ENCODE data around the gene OR2AG2. TPM values are rescaled to one million over a fixed set of nuclear protein-coding genes. Genes with fewer than 3 reads are reported as not detected.

OR2AG2 gene
- total RNA-seq, 1 donor from 2014 or later: 0.54 TPM

DNA sequence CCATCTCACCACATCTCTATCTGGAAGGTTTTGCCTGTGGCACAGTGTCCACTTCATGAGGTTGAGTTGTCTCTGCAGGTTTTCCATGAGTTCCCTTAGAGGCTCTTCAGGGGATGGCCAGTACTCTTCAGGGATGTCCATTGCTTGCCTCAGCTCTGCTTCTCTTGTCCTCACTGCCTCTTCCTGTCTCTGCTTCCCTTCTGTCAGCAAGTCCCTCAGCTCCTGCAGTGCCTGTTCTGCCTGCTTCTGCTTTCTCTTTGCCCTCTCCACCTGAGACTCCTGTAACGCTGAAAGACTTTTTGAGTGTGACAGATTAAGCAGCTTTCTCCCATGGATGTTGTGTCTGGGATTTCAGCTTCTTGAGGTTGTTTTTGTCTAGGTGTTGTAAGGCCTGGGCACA is 50.4 kb downstream of the OR2AG2 start:
- peaks cover 12% of the 10 kb centered on the region for H3K36me3 Mint-ChIP-seq (ENCODE audit: low read depth)
- peak overlapping the region; percentile 40 for H3K27ac Mint-ChIP-seq (ENCODE audit: unreplicated experiment)
- no peak for DNase-seq (ENCODE audit: low read depth, low spot score)
- H3K4me1 Mint-ChIP-seq: peaks cover 12% of the 10 kb centered on the region
- peaks cover 14% of the 10 kb centered on the region for H3K9me3 Mint-ChIP-seq
- H3K27me3 Mint-ChIP-seq (ENCODE audit: low read depth): no peaks in the 10 kb centered on the region
- TF ChIP-seq, protein P1, sequence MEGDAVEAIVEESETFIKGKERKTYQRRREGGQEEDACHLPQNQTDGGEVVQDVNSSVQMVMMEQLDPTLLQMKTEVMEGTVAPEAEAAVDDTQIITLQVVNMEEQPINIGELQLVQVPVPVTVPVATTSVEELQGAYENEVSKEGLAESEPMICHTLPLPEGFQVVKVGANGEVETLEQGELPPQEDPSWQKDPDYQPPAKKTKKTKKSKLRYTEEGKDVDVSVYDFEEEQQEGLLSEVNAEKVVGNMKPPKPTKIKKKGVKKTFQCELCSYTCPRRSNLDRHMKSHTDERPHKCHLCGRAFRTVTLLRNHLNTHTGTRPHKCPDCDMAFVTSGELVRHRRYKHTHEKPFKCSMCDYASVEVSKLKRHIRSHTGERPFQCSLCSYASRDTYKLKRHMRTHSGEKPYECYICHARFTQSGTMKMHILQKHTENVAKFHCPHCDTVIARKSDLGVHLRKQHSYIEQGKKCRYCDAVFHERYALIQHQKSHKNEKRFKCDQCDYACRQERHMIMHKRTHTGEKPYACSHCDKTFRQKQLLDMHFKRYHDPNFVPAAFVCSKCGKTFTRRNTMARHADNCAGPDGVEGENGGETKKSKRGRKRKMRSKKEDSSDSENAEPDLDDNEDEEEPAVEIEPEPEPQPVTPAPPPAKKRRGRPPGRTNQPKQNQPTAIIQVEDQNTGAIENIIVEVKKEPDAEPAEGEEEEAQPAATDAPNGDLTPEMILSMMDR (conservative IDR thresholded peaks at IDR 0.05): no peak
- H3K4me3 Mint-ChIP-seq: no peak overlapping the region

DNA sequence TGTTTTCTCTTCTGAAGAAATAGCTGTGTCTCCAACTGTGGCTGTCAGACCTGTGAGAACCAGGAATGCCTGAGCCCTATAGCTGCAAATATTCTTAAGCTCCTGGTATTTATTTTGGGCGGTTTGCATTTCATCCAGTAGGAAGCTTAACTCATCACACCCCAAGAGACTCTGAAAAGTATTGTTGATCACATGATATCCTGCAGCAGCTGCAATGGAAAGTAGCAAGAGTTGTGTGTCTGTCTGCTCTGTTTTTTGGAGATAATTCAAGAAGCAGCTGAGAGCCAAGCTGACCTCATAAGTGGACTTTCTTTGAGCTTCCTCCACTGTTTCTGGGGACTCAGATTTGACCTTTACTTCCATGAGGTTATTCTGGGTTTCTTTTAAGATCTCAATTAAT is 52.2 kb downstream of the OR2AG2 start:
- TF ChIP-seq, protein P1 (conservative IDR thresholded peaks at IDR 0.05): no peak
- no peak for DNase-seq (ENCODE audit: low read depth, low spot score)
- Mint-ChIP-seq H3K36me3 (ENCODE audit: low read depth) (peaks cover 12% of the 10 kb centered on the region), H3K27ac (ENCODE audit: unreplicated experiment) (no peak overlapping the region), H3K9me3 (peaks cover 16% of the 10 kb centered on the region), H3K4me1 (peaks cover under 1% of the 10 kb centered on the region), H3K4me3 (no peak overlapping the region), H3K27me3 (ENCODE audit: low read depth) (no peaks in the 10 kb centered on the region)

DNA sequence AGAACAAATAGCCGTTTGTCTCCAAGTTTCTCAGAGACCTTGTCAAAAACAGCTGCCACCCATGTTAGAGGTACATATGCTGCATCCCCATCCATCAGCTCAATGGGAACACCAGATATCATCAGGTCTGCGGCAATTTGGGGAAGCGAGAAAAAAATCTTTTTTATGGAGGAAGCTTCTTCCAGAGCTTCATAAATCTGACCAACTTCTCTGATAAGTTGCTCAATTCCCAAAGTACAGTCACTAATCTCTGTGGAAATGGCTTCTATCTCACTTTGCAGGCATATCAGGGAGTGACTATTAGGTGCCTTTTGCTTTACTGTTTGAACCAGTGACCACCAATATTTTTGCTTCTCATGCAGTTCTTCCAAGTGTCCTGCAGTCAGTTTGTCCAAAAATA is 54.4 kb downstream of the OR2AG2 start:
- H3K27ac Mint-ChIP-seq (ENCODE audit: unreplicated experiment): no peak overlapping the region
- TF ChIP-seq, protein P1 (conservative IDR thresholded peaks at IDR 0.05): no peak
- H3K4me1 Mint-ChIP-seq: no peaks in the 10 kb centered on the region
- DNase-seq (ENCODE audit: low read depth, low spot score): no peak
- no peaks in the 10 kb centered on the region for H3K27me3 Mint-ChIP-seq (ENCODE audit: low read depth)
- H3K4me3 Mint-ChIP-seq: no peak overlapping the region
- peaks cover 15% of the 10 kb centered on the region for H3K9me3 Mint-ChIP-seq
- peaks cover 9% of the 10 kb centered on the region for H3K36me3 Mint-ChIP-seq (ENCODE audit: low read depth)

Other genes with a start within 250 kb of the OR2AG2 start
- gene RRP8, start 168.4 kb downstream of the OR2AG2 start, total RNA-seq: 22.5 and 23.7 TPM in 2 replicates
- gene ILK, start 168.2 kb downstream of the OR2AG2 start, total RNA-seq: 120 and 121 TPM in 2 replicates
- 133 and 143 TPM in 2 replicates for gene TAF10, start 159.8 kb downstream of the OR2AG2 start, total RNA-seq
- gene TPP1, start 152.6 kb downstream of the OR2AG2 start, total RNA-seq: 41.0 and 44.7 TPM in 2 replicates
- 37.5 and 40.4 TPM in 2 replicates for gene DCHS1, start 116.2 kb downstream of the OR2AG2 start, total RNA-seq
- 47.2 and 58.9 TPM in 2 replicates for gene MRPL17, start 88.6 kb downstream of the OR2AG2 start, total RNA-seq
- not detected in 2 replicates for gene OR2AG1, start 11.0 kb upstream of the OR2AG2 start, total RNA-seq
- gene OR6A2, start 27.7 kb upstream of the OR2AG2 start, total RNA-seq: 0.20 and 0.21 TPM in 2 replicates
- gene OR10A5, start 73.7 kb upstream of the OR2AG2 start, total RNA-seq: not detected in 2 replicates
- gene OR10A2, start 91.1 kb upstream of the OR2AG2 start, total RNA-seq: not detected in 2 replicates
- not detected in 2 replicates for gene OR10A4, start 104.6 kb upstream of the OR2AG2 start, total RNA-seq
- gene OR2D2, start 120.5 kb upstream of the OR2AG2 start, total RNA-seq: 0.27 and 0.44 TPM in 2 replicates
- gene OR2D3, start 149.0 kb upstream of the OR2AG2 start, total RNA-seq: not detected in 2 replicates
- gene ZNF215, start 154.4 kb upstream of the OR2AG2 start, total RNA-seq: 10.2 and 11.2 TPM in 2 replicates
- 6.5 and 7.3 TPM in 2 replicates for gene ZNF214, start 248.4 kb upstream of the OR2AG2 start, total RNA-seq
- gene NLRP14, start 248.5 kb upstream of the OR2AG2 start, total RNA-seq: 0.30 and 0.51 TPM in 2 replicates

Data from neural crest cell (in vitro differentiated cells).